OCI-LY7 (cell line): ENCODE data around the gene SMIM26. TPM values are rescaled to one million over a fixed set of nuclear protein-coding genes. Genes with fewer than 3 reads are reported as not detected.
"Not testable (repeated sequence)": the region's sequence is repeated elsewhere in the genome, so short reads cannot be mapped to it uniquely, and the experiment has no call there.

Source experiments
- BruUV-seq: library from RNA; stranded (reverse); fragments of 400-500 nt; replicated peaks from 2 replicates; lab custom pipeline; 2021; lab: Mats Ljungman, UMichigan
- CTCF ChIA-PET: fragments of 300-600 bp; sonication (Branson Sonifier 250); formaldehyde crosslinking; loops from one replicate; lab custom pipeline; 2022; ENCODE audit warnings: antibody characterized with exemption; ENCODE audit not compliant: unreplicated experiment; lab: Charles Lee
- POLR2A ChIA-PET: fragments of 300-600 bp; sonication (Branson Sonifier 250); formaldehyde crosslinking; loops from one replicate; lab custom pipeline; 2022; ENCODE audit warnings: antibody characterized with exemption; lab: Charles Lee
- DNase-seq: peaks from one replicate; pipeline ENCODE4 v3.0.0-alpha.2; 2015; ENCODE audit warnings: low spot score
- H2AFZ ChIP-seq: fragments of 200-600 bp; sonication (generic), shearing (Covaris generic); 2 replicates; pipeline ENCODE4 v1.6.1; 2014; ENCODE audit warnings: mild to moderate bottlenecking, antibody characterized with exemption, low read length, moderate library complexity
- H3K27ac ChIP-seq: fragments of 200-600 bp; sonication (generic); 2 replicates; pipeline ENCODE4 v1.5.1; 2014; ENCODE audit warnings: mixed run types, low read depth, mild to moderate bottlenecking, moderate library complexity, low read length, inconsistent platforms; ENCODE audit not compliant: poor library complexity, severe bottlenecking
- H3K36me3 ChIP-seq: fragments of 200-600 bp; sonication (generic); 2 replicates; pipeline ENCODE4 v1.6.1; 2014; ENCODE audit warnings: mild to moderate bottlenecking, antibody characterized with exemption, low read length, moderate library complexity, mixed read lengths; ENCODE audit not compliant: insufficient read depth
- H3K4me1 ChIP-seq: fragments of 200-600 bp; sonication (generic); 2 replicates; pipeline ENCODE4 v1.5.1; 2014; ENCODE audit warnings: mild to moderate bottlenecking, low read length; ENCODE audit not compliant: insufficient read depth, poor library complexity, severe bottlenecking
- H3K4me2 ChIP-seq: fragments of 200-600 bp; sonication (generic); 2 replicates; pipeline ENCODE4 v1.6.1; 2014; ENCODE audit warnings: mild to moderate bottlenecking, low read length
- H3K4me3 ChIP-seq: fragments of 200-600 bp; sonication (generic); 2 replicates; pipeline ENCODE4 v1.5.1; 2014; ENCODE audit warnings: mild to moderate bottlenecking, low read depth, low read length; ENCODE audit not compliant: poor library complexity, severe bottlenecking
- H3K79me2 ChIP-seq: fragments of 200-600 bp; sonication (generic); 2 replicates; pipeline ENCODE4 v1.6.1; 2016; ENCODE audit warnings: low read depth, mild to moderate bottlenecking, low read length, moderate library complexity, mixed read lengths; ENCODE audit not compliant: insufficient read depth
- H3K9me2 ChIP-seq: fragments of 200-600 bp; sonication (generic); 2 replicates; pipeline ENCODE4 v1.6.1; 2016; ENCODE audit warnings: mild to moderate bottlenecking, low read length, mixed read lengths; ENCODE audit not compliant: insufficient read depth
- H3K9me3 ChIP-seq: fragments of 200-600 bp; sonication (generic); 2 replicates; pipeline ENCODE4 v1.6.1; 2014; ENCODE audit warnings: mild to moderate bottlenecking, mixed run types, low read length, mixed read lengths
- H4K20me1 ChIP-seq: fragments of 200-600 bp; sonication (generic); 2 replicates; pipeline ENCODE4 v1.6.1; 2014; ENCODE audit warnings: mild to moderate bottlenecking, antibody characterized with exemption, low read length, moderate library complexity, mixed read lengths; ENCODE audit not compliant: insufficient read depth
- CTCF ChIP-seq: fragments of 200-600 bp; sonication (generic); conservative IDR thresholded peaks from 2 replicates; pipeline ENCODE4 v1.5.1; 2014; ENCODE audit warnings: mild to moderate bottlenecking, antibody characterized with exemption, low read length, moderate library complexity, mixed read lengths
- EZH2phosphoT487 ChIP-seq: fragments of 200-600 bp; sonication (generic); IDR thresholded peaks from 2 replicates; pipeline ENCODE4 v1.6.1; 2018; ENCODE audit warnings: low read depth, borderline replicate concordance, mild to moderate bottlenecking, mixed run types, antibody characterized with exemption, low read length, moderate library complexity, mixed read lengths
- intact Hi-C: fragments of 100-400 bp; cut with micrococcal nuclease; formaldehyde crosslinking; loops from one replicate; pipeline ENCODE4 v1.10.0; 2022; ENCODE audit not compliant: unreplicated experiment
- total RNA-seq, 2 experiments: library from RNA; depleted of rRNA in 1 of 2; stranded (reverse); fragments of >200 nt in 1 of 2; shearing (Covaris generic) in 1 of 2; gene quantifications; 2 replicates each; pipeline ENCODE4 v1.2.3, GENCODE V29; 2014 to 2022

SMIM26 gene
- total RNA-seq, 2 experiments from 2014 or later = 71.2 to 161 TPM

- intact Hi-C loops = no loop called here
- CTCF ChIA-PET = no interaction called here
- POLR2A ChIA-PET = interaction anchor here (0.6 kb wide), 1 partner anchor 14 kb away, joined by 7 read pairs; no protein-coding TSS in a partner anchor
- H3K79me2 ChIP-seq = no peaks in the 10 kb centered on the region
- H2AFZ ChIP-seq = no peak overlapping the region
- H3K4me1 ChIP-seq = no peaks in the 10 kb centered on the region
- H3K4me3 ChIP-seq = no peak overlapping the region
- TF ChIP-seq CTCF = no peak
- no peak for TF ChIP-seq EZH2phosphoT487
- no peak overlapping the region for H3K27ac ChIP-seq
- H3K36me3 ChIP-seq = peaks cover 56% of the 10 kb centered on the region
- BruUV-seq = no TSS peak
- DNase-seq = no peak
- H4K20me1 ChIP-seq = no peaks in the 10 kb centered on the region
- H3K4me2 ChIP-seq = no peak overlapping the region
- H3K9me2 ChIP-seq = no peaks in the 10 kb centered on the region
- H3K9me3 ChIP-seq = no peaks in the 10 kb centered on the region
Measured at GRCh38 chr20:18524646-18525045, 42.6 kb upstream of the SMIM26 start.

GRCh38 chr20:18526761-18527160 is 40.5 kb upstream of the SMIM26 start:
- H2AFZ ChIP-seq, BruUV-seq, H3K79me2 ChIP-seq, H3K4me1 ChIP-seq, H3K9me3 ChIP-seq, intact Hi-C loops, POLR2A ChIA-PET, H3K4me3 ChIP-seq, H3K4me2 ChIP-seq, H3K9me2 ChIP-seq, DNase-seq, H3K27ac ChIP-seq, H4K20me1 ChIP-seq, CTCF ChIA-PET: not testable (repeated sequence)
- peaks cover 74% of the 10 kb centered on the region for H3K36me3 ChIP-seq

GRCh38 chr20:18527339-18527738 is 39.9 kb upstream of the SMIM26 start:
- Histone ChIP-seq H3K9me2 (no peaks in the 10 kb centered on the region), H2AFZ (no peak overlapping the region), H3K27ac (no peak overlapping the region), H3K4me1 (no peaks in the 10 kb centered on the region), H4K20me1 (no peaks in the 10 kb centered on the region), H3K36me3 (peaks cover 80% of the 10 kb centered on the region), H3K4me3 (no peak overlapping the region), H3K79me2 (no peaks in the 10 kb centered on the region), H3K9me3 (no peaks in the 10 kb centered on the region), H3K4me2 (no peak overlapping the region)
- ChIA-PET CTCF (no interaction called here), POLR2A (interaction anchor here (1.4 kb wide), 1 partner anchor 43 kb away, joined by 3 read pairs; no protein-coding TSS in a partner anchor)
- TF ChIP-seq EZH2phosphoT487 = no peak
- no peak for TF ChIP-seq CTCF
- intact Hi-C loops = no loop called here
- BruUV-seq = no TSS peak
- no peak for DNase-seq
